Measurements from ENCODE around the gene WRAP53. TPM values are rescaled to one million over a fixed set of nuclear protein-coding genes. Genes with fewer than 3 reads are reported as not detected.

Gene WRAP53
- total RNA-seq, 1 donor: 7.4 TPM

- no peak for DNase-seq (ENCODE audit: low read depth)
- H3K4me3 ChIP-seq (ENCODE audit: low read depth, low read length): no peak overlapping the region
- no peak for TF ChIP-seq CTCF (IDR thresholded peaks at IDR 0.05; ENCODE audit: insufficient read depth, low read length)
These were observed 41.5 kb downstream of the WRAP53 start for GRCh38 chr17:7729816-7730215.

DNA sequence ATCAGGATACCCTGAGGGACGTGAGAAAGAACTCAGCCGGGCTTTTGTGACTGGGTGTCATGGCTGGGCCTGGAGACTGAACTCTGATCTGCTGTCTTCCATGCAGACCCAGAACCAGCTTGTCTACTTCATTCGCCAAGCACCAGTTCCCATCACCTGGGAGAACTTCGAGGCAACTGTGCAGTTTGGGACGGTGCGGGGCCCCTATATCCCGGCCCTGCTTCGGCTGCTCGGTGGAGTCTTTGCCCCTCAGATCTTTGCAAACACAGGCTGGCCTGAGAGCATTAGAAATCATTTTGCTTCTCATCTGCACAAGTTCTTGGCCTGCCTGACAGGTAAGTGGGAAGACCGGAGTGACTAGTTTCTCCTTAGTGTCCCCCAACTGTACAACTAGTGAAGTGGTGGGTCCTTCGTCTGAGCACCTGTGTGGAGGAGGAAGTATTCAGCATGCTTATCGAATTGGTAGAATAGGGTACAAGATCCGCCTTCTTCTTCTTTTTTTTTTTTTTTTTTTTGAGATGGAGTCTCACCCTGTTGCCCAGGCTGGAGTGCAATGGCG, 44.8 kb downstream of the WRAP53 start:
- DNase-seq (ENCODE audit: low read depth): no peak
- no peak for TF ChIP-seq CTCF (IDR thresholded peaks at IDR 0.05; ENCODE audit: insufficient read depth, low read length)
- H3K4me3 ChIP-seq (ENCODE audit: low read depth, low read length): no peak overlapping the region

DNA sequence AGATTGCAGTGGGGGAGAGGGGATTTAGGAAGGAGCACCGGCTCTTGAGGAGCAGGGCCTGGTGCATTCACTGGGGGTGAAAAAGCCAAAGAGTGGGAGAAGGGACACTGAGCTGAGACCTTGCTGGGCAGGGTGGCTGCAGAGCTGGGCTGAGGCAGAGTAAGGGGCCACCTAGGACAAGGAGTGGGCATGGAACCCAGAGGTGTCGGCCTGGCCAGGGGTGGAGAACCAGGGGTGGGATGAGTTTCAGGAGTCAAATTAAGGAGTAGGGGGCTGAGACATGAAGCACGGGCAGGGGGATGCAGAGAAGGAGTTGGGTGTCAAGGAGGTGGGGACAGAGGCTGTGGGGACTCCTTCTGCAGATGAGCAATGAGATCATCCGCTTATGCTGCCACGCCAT, 49.3 kb downstream of the WRAP53 start:
- TF ChIP-seq CTCF (IDR thresholded peaks at IDR 0.05; ENCODE audit: insufficient read depth, low read length): no peak
- no peak for DNase-seq (ENCODE audit: low read depth)

GRCh38 chr17:7739746-7740145, 51.5 kb downstream of the WRAP53 start:
- DNase-seq (ENCODE audit: low read depth): no peak
- no peak overlapping the region for H3K4me3 ChIP-seq (ENCODE audit: low read depth, low read length)
- TF ChIP-seq CTCF (IDR thresholded peaks at IDR 0.05; ENCODE audit: insufficient read depth, low read length): no peak

More for the DNA sequence above, 49.3 kb downstream of the WRAP53 start:
- no peak overlapping the region for H3K4me3 ChIP-seq (ENCODE audit: low read depth, low read length)

- H3K4me3 ChIP-seq (ENCODE audit: low read depth, low read length): no peak overlapping the region
- no peak for DNase-seq (ENCODE audit: low read depth)
- no peak for TF ChIP-seq CTCF (IDR thresholded peaks at IDR 0.05; ENCODE audit: insufficient read depth, low read length)
These were observed 52.3 kb downstream of the WRAP53 start for GRCh38 chr17:7740481-7741001.

- no peak overlapping the region for H3K4me3 ChIP-seq (ENCODE audit: low read depth, low read length)
- no peak for DNase-seq (ENCODE audit: low read depth)
- no peak for TF ChIP-seq CTCF (IDR thresholded peaks at IDR 0.05; ENCODE audit: insufficient read depth, low read length)
These were observed 54.5 kb downstream of the WRAP53 start for GRCh38 chr17:7742729-7743128.

DNA sequence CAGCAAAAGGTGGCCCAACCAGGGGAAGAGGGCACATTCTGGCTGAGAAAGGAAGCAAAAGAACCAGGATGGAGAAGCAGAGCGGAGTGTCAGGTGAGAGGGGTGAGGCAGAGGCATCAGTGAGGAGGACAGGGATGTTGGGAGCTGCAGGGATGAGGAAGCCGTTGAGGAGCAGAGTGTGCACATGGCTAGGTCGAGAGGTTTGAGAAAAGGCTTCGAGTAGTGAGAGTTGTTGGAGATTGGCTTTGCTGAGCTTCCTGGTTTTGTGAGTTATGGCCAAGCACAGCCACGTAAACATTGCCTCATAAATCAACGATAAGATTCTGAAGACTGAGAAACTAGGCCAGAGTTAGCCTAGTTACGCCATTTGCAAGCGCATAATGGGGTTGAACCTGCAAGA, 56.1 kb downstream of the WRAP53 start:
- H3K4me3 ChIP-seq (ENCODE audit: low read depth, low read length): no peak overlapping the region
- TF ChIP-seq CTCF (IDR thresholded peaks at IDR 0.05; ENCODE audit: insufficient read depth, low read length): no peak
- DNase-seq (ENCODE audit: low read depth): peak; percentile 40

Data from fibroblast of the aortic adventitia (primary cell).